ENCODE data around the gene NINJ2.
A peak's percentile ranks its signal among the peaks of the same experiment; 100 is the strongest.
"Not testable (repeated sequence)": the region's sequence is repeated elsewhere in the genome, so short reads cannot be mapped to it uniquely, and the experiment has no call there.

Gene NINJ2

DNA sequence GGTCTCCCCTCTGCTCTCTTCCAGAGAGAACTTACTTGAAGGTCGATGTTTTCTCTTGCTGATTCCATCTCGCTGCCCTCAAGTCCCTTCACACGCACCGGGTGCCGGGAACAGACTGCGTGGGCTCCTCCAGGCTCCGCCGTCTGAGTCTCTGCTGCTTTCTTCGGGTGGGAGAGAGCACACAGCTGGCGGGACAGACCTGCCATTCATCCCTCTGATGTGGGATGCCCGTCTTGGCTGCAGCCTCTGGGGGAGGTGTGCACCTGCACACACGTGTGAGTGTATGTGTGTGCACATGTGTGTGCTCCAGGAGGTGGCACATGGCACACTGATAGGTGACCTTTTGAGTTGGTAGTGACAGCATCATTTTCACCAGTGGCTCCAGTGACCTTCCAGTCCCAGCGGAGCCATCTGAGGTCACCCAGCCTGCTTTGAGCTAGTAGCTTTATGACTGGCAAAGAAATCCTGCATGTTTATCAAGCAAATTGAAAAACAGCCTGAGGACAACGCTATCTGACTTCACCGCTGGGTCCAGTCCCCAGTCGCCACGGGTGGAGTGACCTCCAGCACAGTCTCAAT is at the start of gene NINJ2:
TSS of gene NINJ2 (minus strand) at position 153 of the 579 bp plus-strand sequence. CDS start at position 68, 85 bp downstream.
- peak within 1 kb of the TSS; percentile 72 for H2AFZ ChIP-seq (ENCODE audit: low read length, unreplicated experiment)
- H3K36me3 ChIP-seq (ENCODE audit: insufficient read depth, low read length), result no peaks in the 10 kb centered on the region
- no peaks in the 10 kb centered on the region; the same call in 1 of the 2 replicates for H3K27me3 ChIP-seq (ENCODE audit: insufficient read depth, low read length)
- H3K27ac ChIP-seq (ENCODE audit: low read depth, low read length), result no peak within 1 kb of the TSS
- peaks cover 12% of the 10 kb centered on the region for H3K4me1 ChIP-seq (ENCODE audit: control insufficient read depth, insufficient read depth, low read length, unreplicated experiment)
- no peaks in the 10 kb centered on the region for H3K79me2 ChIP-seq (ENCODE audit: control insufficient read depth, insufficient read depth, low read length, unreplicated experiment)
- H3K4me3 ChIP-seq (ENCODE audit: low read depth, low read length), result peak within 1 kb of the TSS; percentile 62

DNA sequence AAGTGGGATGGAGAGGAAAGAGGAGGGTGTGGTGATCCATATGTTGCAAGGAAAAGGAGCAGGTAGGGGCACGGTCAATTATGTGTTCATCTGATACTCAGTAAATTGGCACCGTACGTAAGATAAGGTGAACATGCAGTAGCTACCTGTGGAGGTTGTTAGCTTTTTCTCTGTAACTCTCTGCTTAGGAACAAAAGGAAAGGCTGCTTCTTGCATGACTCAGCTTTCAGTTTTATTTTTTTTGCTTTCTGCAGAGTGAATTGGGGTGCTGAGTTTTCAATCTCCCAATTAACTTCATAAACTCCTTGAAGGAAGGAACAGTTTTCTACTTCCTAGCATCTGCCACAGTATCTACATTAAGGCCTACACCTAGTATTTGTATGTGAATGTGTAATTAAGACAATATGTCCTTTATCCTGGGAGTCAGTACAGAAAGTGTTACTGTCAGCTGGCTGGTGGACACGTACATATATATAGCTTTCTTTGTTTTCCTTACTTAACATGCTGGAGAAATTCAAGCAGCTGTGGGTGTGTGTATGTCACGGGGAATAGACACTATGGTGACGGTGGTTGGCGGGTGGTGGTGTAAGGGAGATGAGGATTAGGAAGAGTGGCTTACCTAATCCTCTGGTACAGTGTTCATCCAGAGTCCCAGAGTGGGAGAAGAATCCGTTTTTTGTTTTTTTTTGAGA is 49.1 kb upstream of the NINJ2 start:
- H3K4me1 ChIP-seq (ENCODE audit: control insufficient read depth, insufficient read depth, low read length, unreplicated experiment), result peaks cover 8% of the 10 kb centered on the region
- no peaks in the 10 kb centered on the region for H3K36me3 ChIP-seq (ENCODE audit: insufficient read depth, low read length)
- H3K79me2 ChIP-seq (ENCODE audit: control insufficient read depth, insufficient read depth, low read length, unreplicated experiment), result no peaks in the 10 kb centered on the region
- peak overlapping the region; percentile 45 for H3K4me3 ChIP-seq (ENCODE audit: low read depth, low read length)
- no peaks in the 10 kb centered on the region for H3K27me3 ChIP-seq (ENCODE audit: insufficient read depth, low read length)
- no peak overlapping the region for H3K27ac ChIP-seq (ENCODE audit: low read depth, low read length)
- H2AFZ ChIP-seq (ENCODE audit: low read length, unreplicated experiment), result peak overlapping the region; percentile 65

DNA sequence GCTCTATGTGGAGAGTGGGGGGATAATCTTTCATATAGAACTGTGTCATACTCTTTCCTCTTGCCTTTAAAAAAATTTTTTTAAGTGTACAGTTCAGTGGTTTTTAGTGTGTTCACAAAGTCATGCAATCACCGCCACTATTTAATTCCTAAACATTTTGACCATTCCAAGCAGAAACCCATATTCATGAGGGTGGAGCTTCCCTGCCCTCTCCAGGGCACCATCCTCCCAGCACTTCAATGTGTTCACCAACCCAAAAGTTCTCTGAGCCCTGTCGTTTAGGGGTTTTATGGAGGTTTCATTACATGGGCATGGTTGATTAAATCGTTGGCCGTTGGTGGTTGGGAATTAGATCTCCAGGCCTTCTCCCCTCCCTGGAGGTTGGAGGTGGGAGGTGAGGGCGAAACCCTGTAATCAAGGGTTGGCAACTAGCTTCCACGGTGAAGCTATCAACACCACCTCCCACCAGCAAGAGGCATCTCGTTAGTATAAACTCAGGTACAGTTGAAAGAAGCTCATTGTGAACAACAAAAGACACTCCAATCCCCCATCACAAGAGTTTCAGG is 46.3 kb upstream of the NINJ2 start:
- H3K4me1 ChIP-seq (ENCODE audit: control insufficient read depth, insufficient read depth, low read length, unreplicated experiment), result peaks cover 8% of the 10 kb centered on the region
- H3K27ac ChIP-seq (ENCODE audit: low read depth, low read length), result no peak overlapping the region
- H2AFZ ChIP-seq (ENCODE audit: low read length, unreplicated experiment), result no peak overlapping the region
- no peak overlapping the region for H3K4me3 ChIP-seq (ENCODE audit: low read depth, low read length)
- no peaks in the 10 kb centered on the region for H3K27me3 ChIP-seq (ENCODE audit: insufficient read depth, low read length)
- no peaks in the 10 kb centered on the region for H3K36me3 ChIP-seq (ENCODE audit: insufficient read depth, low read length)
- H3K79me2 ChIP-seq (ENCODE audit: control insufficient read depth, insufficient read depth, low read length, unreplicated experiment), result no peaks in the 10 kb centered on the region

DNA sequence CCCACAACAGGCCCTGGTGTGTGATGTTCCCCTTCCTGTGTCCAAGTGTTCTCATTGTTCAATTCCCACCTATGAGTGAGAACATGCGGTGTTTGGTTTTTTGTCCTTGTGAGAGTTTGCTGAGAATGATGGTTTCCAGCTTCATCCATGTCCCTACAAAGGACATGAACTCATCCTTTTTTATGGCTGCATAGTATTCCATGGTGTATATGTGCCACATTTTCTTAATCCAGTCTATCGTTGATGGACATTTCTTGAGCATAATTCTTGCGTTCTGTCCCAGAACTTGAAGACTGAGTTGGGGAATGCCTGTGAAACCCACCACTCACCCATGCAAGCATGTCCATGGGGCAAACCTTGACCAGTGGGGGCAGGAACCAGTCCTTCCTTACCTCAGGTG is 44.8 kb upstream of the NINJ2 start:
- H3K4me1 ChIP-seq (ENCODE audit: control insufficient read depth, insufficient read depth, low read length, unreplicated experiment); H3K36me3 ChIP-seq (ENCODE audit: insufficient read depth, low read length); H3K79me2 ChIP-seq (ENCODE audit: control insufficient read depth, insufficient read depth, low read length, unreplicated experiment); H3K27me3 ChIP-seq (ENCODE audit: insufficient read depth, low read length); H3K27ac ChIP-seq (ENCODE audit: low read depth, low read length); H2AFZ ChIP-seq (ENCODE audit: low read length, unreplicated experiment); H3K4me3 ChIP-seq (ENCODE audit: low read depth, low read length): not testable (repeated sequence)

DNA sequence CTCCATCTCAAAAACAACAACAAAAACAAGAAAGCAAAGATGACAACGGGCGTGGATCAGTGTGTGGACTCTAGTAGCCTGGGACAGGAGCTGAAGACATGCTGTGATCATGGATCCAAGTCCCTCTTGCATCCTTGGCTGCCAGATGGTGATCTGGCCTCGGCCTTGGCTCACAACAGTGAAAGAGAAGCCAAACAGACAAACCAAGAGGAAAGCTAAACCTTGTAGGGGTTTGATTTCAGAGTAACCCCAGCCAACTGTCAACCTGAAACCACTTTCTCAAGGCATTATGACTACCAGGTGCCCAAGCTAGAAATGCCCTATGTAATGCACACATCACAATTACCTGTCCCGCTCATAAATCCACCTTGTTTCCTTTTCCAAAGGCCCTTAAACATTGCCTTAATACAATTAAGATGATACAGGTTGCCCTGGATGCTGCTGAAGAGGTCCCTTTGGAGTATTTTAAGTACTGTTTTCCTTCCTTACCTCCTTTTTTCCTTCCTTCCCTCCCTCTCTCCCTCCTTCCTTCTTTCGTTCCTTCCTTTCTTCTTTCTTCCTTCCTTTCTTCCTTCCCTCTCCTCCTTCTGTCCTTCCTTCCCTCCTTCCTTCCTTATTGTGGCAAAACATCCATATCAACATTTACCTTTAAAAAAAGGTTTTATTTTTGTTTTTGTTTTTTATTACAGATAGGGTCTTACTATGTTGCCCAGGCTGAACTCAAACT is 41.4 kb upstream of the NINJ2 start:
- Histone ChIP-seq H3K36me3 (ENCODE audit: insufficient read depth, low read length) (no peaks in the 10 kb centered on the region), H3K27me3 (ENCODE audit: insufficient read depth, low read length) (no peaks in the 10 kb centered on the region), H2AFZ (ENCODE audit: low read length, unreplicated experiment) (no peak overlapping the region), H3K27ac (ENCODE audit: low read depth, low read length) (no peak overlapping the region), H3K4me1 (ENCODE audit: control insufficient read depth, insufficient read depth, low read length, unreplicated experiment) (no peaks in the 10 kb centered on the region), H3K79me2 (ENCODE audit: control insufficient read depth, insufficient read depth, low read length, unreplicated experiment) (no peaks in the 10 kb centered on the region), H3K4me3 (ENCODE audit: low read depth, low read length) (no peak overlapping the region)

GRCh38 chr12:701896-702539 is 38.8 kb upstream of the NINJ2 start:
- H3K4me1 ChIP-seq (ENCODE audit: control insufficient read depth, insufficient read depth, low read length, unreplicated experiment), result no peaks in the 10 kb centered on the region
- H3K27me3 ChIP-seq (ENCODE audit: insufficient read depth, low read length), result no peaks in the 10 kb centered on the region
- no peak overlapping the region for H3K27ac ChIP-seq (ENCODE audit: low read depth, low read length)
- no peaks in the 10 kb centered on the region for H3K79me2 ChIP-seq (ENCODE audit: control insufficient read depth, insufficient read depth, low read length, unreplicated experiment)
- H3K36me3 ChIP-seq (ENCODE audit: insufficient read depth, low read length), result no peaks in the 10 kb centered on the region
- no peak overlapping the region for H3K4me3 ChIP-seq (ENCODE audit: low read depth, low read length)
- no peak overlapping the region for H2AFZ ChIP-seq (ENCODE audit: low read length, unreplicated experiment)

DNA sequence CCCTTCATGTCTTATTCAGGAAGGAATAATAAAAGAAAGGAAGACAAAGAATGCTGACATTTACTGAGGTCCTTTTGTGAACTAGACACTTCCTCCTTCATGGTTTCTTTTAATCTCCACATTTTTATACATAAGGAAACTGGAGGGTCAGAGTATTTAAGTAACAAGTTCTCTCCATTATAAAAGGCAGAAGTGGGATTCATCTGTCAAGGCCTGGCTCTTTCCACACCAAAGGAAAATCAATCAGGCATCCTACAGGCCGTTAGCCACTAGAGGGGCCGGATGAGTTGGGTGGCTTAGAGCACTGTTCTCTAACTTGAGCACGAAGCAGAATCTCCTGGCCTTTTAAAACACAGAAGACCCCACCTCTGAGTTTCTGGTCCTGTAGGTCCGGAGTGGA is 36.8 kb upstream of the NINJ2 start:
- Histone ChIP-seq H3K36me3 (ENCODE audit: insufficient read depth, low read length) (no peaks in the 10 kb centered on the region), H3K4me3 (ENCODE audit: low read depth, low read length) (no peak overlapping the region), H3K4me1 (ENCODE audit: control insufficient read depth, insufficient read depth, low read length, unreplicated experiment) (no peaks in the 10 kb centered on the region), H3K27me3 (ENCODE audit: insufficient read depth, low read length) (no peaks in the 10 kb centered on the region), H3K27ac (ENCODE audit: low read depth, low read length) (no peak overlapping the region), H3K79me2 (ENCODE audit: control insufficient read depth, insufficient read depth, low read length, unreplicated experiment) (no peaks in the 10 kb centered on the region), H2AFZ (ENCODE audit: low read length, unreplicated experiment) (no peak overlapping the region)

DNA sequence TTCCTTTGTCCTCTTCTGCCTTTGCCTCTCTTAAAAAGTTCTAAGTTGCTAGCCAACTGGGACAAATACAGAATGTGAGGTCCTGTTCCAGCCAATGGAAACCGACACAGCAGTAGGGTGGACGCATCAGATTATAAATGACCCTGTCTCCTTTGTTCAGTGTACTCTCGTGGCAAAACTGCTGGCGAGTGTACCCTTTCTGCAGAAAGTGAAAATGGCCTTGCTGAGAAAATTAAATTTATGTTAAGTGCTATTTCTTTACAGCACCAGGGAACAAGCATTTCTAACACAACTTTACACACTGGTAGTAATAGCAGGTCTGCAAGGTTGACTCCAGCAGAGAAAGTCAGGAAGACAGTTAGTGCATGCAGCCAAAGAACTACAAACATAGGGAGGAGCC is 35.0 kb upstream of the NINJ2 start:
- H3K79me2 ChIP-seq (ENCODE audit: control insufficient read depth, insufficient read depth, low read length, unreplicated experiment), result not testable (repeated sequence)

DNA sequence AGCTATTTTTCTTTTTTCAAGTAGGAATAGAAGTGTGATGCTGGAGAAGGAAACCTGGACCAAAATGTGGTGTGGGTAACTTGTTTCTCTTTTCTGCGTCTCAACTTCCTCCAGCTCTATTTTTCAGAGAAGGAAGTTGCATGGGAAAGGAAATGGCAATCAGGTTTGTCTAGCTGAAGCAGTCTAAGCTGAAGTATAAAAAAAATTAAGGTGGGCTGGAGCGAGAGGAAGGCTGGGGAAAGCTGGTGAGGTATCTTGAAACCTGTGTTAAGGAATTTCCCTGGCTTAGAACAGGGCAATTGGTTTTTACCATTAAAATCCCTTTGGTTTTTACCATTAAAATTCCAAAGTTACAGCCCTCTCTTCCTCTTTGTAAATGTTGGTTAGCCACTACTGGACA is 34.2 kb upstream of the NINJ2 start:
- no peaks in the 10 kb centered on the region for H3K79me2 ChIP-seq (ENCODE audit: control insufficient read depth, insufficient read depth, low read length, unreplicated experiment)
- no peaks in the 10 kb centered on the region for H3K27me3 ChIP-seq (ENCODE audit: insufficient read depth, low read length)
- H3K4me3 ChIP-seq (ENCODE audit: low read depth, low read length), result no peak overlapping the region
- no peak overlapping the region for H2AFZ ChIP-seq (ENCODE audit: low read length, unreplicated experiment)
- H3K36me3 ChIP-seq (ENCODE audit: insufficient read depth, low read length), result no peaks in the 10 kb centered on the region
- no peaks in the 10 kb centered on the region for H3K4me1 ChIP-seq (ENCODE audit: control insufficient read depth, insufficient read depth, low read length, unreplicated experiment)
- H3K27ac ChIP-seq (ENCODE audit: low read depth, low read length), result no peak overlapping the region

More for the DNA sequence above, 35.0 kb upstream of the NINJ2 start:
- H3K27me3 ChIP-seq (ENCODE audit: insufficient read depth, low read length); H3K36me3 ChIP-seq (ENCODE audit: insufficient read depth, low read length); H3K4me1 ChIP-seq (ENCODE audit: control insufficient read depth, insufficient read depth, low read length, unreplicated experiment); H2AFZ ChIP-seq (ENCODE audit: low read length, unreplicated experiment); H3K4me3 ChIP-seq (ENCODE audit: low read depth, low read length); H3K27ac ChIP-seq (ENCODE audit: low read depth, low read length): not testable (repeated sequence)

DNA sequence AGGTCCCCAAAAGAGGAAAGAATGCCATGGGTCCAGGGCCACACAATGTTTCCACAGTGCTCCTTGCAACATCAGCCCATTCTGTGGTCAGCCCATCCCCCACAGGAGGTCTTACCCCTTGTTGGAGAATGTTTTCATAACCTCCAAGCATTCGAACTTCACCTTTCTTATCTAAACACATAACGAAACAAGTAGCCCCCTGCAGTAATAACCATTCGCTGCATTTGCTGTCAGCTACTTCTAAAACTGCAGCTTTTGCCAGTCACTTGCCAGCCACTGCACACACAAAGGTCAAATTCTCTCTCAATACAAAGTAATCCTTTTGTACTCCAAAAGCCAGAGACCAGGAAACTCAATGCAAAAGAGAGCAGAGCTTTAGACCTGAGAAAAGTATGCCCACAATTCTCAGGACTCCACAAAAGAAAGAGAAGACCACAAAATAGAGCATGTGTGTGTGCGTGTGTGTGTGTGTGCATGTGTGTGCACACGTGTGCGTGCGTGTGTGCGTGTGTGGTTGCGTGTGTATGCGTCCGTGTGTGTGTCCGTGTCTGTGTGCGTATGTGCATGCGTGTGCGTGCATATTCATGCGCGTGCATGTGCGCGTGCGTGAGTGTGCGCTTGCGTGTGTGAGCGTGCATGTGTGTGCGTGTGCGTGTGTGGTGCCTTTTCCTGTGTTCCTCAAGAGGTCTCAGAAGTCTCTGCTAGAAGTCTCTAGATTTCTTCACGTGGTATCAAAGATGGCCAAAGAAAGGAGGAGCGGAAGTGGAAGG is 31.7 kb upstream of the NINJ2 start:
- Histone ChIP-seq H3K4me1 (ENCODE audit: control insufficient read depth, insufficient read depth, low read length, unreplicated experiment) (no peaks in the 10 kb centered on the region), H3K27ac (ENCODE audit: low read depth, low read length) (no peak overlapping the region), H3K4me3 (ENCODE audit: low read depth, low read length) (no peak overlapping the region), H3K36me3 (ENCODE audit: insufficient read depth, low read length) (no peaks in the 10 kb centered on the region), H3K27me3 (ENCODE audit: insufficient read depth, low read length) (no peaks in the 10 kb centered on the region), H3K79me2 (ENCODE audit: control insufficient read depth, insufficient read depth, low read length, unreplicated experiment) (no peaks in the 10 kb centered on the region), H2AFZ (ENCODE audit: low read length, unreplicated experiment) (no peak overlapping the region)
